ENCODE data around the gene RARB.

Gene RARB

DNA sequence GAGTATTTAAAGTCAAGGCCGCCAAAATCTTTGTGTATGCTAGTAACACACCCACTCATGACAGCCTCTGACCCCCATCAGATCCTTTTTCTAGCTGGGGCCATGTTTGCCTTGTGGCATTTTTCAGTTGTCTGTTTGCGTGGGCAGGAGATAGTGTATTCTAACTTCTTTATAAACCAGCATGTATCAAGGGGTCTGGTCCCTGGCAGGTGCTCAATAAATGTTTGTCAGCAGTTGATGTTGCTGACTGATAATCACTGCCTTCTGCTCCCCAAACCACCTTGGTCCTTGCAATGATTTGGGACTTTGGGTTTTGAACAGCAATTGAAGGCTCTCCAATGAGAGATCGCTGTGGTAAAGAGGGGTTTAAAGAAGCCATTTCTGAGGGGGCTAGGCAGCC, 19.2 kb downstream of the RARB start:
- DNase-seq (ENCODE audit: low read depth in 1 of 2, low spot score in 1 of 2) = no peak

DNA sequence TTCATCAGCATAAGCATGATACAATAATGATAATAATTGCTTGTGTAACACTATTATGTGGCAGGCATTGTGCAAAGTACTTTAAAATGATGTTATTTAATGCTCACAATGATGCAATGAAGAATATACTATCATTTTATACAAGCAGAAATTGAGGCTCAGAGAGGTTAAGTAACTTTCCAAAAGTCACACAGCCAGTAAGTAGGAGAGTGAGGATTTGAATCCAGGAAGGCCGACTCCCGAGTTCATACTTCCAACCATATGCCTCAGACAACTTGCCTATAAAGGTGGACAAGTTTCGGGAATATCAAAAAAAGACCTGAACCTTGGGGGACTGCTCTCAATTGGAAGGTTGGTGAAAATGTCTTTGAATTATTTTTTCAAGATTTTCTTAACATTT, 19.9 kb downstream of the RARB start:
- DNase-seq (ENCODE audit: low read depth in 1 of 2, low spot score in 1 of 2) = no peak

DNA sequence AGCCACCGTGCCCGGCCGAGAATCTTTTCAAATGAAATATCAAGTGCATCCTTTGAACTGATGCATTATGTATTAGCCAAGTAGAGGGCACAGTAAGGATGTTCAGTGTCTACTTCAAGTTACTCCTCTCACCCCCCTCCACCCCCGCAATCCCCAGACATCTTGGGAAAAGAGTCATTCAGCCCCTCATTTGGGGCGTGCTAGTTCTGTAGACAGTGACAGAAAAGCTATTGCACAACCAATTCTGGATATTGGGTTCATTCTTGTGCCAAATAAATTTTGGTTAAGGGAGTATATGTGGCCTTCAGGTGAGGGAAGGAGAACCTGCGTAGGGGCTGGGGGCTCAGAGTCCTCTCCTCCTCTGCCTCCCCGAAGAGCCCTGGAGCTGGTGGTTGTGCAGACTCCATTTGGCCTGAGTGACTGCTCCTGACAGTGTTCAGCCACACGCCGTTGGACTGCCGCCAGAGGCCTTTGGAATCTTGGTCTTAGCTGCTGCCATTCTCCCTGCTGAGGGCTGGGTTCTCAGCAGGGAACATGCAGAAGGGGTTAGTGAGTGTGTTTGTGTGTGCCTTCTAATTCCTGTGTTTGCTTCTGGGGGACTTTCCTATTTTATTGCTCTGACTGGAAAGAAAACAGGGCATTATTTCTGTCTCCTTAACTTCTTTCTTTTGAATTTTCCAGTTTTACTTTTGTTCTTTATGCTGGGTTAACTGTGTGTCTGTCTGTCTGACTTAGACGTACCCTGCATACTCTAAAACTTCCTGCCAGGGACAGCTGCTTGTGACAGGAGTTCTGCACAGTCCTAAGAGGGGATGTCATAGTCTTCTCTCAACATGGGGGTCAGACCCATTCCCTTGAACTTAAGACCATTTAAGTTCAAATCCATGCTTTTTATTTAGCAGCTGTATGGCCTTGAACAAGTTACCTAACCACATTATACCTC, 21.0 kb downstream of the RARB start:
- no peak for DNase-seq (ENCODE audit: low read depth in 1 of 2, low spot score in 1 of 2)

DNA sequence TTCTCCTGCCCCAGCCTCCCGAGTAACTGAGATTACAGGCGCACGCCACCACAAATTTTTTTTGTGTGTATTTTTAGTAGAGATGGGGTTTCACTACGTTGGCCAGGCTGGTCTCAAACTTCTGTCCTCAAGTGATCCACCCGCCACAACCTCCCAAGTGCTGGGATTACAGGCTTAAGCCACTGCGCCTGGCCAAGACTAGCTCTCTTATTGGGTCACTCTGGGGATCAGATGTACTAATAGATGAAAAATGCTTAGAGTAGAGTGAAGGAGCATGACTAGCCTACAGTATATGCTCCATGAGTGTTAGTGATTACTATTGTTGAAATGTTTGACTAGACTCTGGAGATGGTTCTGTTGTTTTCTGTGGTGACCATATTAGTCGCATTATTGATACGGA, 21.8 kb downstream of the RARB start:
- DNase-seq (ENCODE audit: low read depth in 1 of 2, low spot score in 1 of 2) = no peak

DNA sequence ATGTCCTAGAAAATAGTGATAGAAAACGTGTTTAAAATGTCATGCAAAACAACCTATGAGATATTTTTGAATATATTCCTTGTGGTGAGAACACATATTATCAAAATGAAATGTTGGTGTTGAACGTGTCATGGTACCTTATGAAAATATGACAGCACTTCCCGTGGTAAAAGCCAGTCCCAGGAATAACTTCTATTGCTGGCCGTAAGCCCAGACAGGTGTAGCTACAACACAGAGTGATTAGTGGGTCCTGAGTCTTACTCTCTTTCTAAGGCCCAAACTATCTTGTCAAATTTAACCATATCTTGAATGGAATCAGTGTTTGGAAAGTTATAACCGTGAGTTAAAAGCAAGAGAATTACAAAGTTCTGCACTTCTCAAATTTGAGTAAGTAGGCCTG, 24.1 kb downstream of the RARB start:
- DNase-seq (ENCODE audit: low read depth in 1 of 2, low spot score in 1 of 2) = no peak

DNA sequence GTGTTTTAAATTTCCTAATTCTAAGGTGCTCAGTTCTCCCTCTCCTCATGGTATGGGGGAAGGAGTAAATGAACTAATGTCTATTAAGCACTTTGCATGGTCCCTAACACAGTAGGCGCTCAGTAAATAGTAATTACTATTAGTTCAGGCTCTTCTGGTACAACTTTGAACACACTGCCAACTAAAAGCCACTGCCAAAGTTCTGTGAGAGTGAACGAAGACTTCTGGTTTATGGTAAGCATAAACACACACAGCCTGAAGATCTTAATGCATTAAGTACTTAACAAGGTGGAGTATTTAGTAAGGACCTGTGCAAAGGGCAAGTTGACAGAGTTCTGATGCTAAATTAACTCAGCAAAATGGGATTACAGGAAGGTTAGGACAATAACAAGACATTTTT, 24.7 kb downstream of the RARB start:
- no peak for DNase-seq (ENCODE audit: low read depth in 1 of 2, low spot score in 1 of 2)

DNA sequence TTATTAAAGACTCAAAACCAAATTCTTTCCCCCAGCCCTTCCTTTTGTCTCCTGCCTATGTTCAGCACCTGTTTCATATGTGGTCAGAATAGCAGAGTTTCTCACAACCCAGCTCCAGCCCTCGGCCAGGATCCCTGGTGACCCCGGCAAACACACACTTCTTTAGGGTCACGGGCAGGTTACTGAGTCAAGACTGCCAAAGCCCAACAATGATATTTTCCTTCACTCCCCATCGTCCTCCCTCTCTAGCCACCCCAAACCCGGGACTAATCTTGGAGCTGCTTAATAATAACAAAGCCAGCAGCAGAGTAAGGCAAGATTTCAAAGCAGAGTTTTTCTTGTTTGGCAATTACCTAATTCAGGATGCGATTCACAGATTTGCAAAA, 25.5 kb downstream of the RARB start:
- no peak for DNase-seq (ENCODE audit: low read depth in 1 of 2, low spot score in 1 of 2)

DNA sequence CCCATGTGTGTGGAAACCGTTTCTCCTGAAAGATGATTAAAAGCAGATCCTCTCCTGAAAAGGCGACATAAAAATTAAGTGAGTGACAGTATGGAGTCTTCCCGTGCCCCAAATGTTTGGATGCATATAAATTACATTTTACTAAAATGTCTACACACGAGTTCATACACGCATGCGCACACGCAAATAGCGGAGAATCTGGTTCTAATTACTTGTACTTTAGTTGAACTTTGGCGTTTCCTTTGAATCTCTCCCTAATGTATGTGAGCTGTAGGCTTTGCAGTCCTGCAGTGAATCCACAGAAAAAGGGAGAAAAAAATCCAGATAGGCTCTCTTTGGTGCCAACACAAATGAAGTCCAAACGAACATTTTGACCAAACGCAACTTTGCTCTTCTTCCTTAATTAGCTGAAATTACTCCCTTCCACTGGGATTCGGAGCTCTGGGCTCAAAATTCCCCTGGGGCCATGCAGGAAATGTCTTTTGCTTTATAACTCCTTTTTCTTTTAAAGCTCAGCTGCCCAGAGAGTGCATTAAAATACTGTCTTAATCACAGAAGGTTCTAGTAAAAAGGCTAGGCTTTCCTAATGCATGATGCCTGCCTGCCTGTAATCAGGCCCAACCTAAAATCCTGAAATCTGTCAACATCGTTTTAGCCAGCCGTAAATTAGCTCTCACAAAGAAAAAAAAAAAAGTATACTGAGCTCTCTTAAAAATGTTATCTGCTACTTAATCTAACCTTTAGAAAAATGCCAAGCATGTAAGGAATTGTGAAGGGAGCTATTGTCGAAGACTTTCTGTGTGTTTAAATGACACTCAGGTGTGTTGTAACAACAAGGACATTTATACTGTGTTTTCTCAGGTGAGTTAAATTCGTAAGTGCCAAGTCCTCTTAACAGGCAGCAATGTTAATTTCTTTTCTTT, 26.2 kb downstream of the RARB start:
- no peak for DNase-seq (ENCODE audit: low read depth in 1 of 2, low spot score in 1 of 2)

DNA sequence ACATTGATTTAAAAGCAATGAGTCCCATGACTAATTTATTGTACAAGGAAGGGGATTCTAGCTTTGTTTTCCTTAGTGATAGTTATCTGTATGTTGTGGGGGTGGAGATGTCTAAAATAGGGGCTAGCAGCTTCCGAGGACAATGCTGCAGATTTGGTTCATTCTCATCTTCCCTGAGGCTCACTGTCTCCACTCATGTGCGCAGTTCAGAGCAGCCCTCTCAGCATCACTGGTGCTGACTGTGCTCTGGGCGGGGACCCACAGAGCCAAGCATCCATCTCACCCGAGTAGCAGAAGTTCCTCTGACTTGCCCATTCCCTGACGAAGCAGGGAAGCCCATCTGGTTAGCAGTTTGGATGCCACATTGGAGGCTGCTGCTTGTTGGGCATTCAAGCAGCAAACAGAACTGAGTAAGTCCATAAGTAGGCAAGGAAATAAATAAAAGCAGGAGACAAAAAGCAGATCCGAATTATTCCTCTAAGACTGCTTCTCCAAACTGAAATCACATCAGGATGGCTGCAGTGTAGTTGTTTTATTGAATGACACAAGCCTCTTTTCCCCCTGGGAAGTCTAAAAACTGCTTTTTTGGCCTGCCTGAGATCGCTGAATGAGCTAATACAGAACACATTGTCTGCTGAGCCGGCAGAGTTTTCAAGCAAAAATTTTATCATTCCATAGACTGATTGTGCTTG, 27.5 kb downstream of the RARB start:
- no peak for DNase-seq (ENCODE audit: low read depth in 1 of 2, low spot score in 1 of 2)

DNA sequence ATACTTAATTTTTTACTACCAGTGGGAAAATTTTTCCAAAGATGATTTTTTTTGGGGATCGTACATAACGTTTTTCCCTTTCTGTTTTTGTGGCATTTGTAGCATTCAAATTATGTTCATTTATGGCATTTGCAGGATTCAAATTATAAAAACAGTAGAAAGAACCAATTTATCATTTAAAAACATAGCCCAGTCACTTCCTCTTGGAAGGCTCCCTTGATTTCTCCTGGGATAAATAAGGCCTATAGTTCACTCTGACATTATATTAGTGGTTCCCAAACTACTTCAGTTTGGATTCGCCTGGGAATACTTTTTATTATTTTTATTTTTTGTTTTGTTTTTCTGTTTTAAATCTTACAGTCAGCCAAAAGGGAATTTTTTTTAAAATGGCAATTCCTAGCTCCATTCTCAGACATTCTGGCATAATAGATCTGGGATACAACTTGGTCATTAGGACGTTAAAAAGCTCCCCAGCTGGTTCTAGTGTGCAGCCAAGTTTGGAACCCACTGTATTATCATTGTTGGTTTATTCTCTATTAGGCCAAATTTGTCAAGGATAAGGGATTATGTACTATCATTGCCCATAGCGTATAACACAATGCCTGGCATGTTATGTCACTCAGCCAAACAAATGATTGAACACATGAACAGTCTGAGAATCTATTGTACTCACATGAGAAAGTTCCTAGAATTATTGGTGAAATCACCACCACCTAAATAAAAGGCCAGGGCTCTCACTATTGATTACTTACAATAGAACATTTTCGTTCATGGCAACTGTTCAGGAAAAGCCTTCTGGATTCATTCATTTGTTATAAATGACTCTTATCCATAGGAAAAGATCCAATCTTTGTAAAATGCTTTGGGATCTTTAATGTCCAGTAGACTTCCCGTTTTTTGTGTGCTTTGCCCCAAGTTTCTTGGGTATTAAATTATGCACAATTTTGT, 28.9 kb downstream of the RARB start:
- no peak for DNase-seq (ENCODE audit: low read depth in 1 of 2, low spot score in 1 of 2)

DNA sequence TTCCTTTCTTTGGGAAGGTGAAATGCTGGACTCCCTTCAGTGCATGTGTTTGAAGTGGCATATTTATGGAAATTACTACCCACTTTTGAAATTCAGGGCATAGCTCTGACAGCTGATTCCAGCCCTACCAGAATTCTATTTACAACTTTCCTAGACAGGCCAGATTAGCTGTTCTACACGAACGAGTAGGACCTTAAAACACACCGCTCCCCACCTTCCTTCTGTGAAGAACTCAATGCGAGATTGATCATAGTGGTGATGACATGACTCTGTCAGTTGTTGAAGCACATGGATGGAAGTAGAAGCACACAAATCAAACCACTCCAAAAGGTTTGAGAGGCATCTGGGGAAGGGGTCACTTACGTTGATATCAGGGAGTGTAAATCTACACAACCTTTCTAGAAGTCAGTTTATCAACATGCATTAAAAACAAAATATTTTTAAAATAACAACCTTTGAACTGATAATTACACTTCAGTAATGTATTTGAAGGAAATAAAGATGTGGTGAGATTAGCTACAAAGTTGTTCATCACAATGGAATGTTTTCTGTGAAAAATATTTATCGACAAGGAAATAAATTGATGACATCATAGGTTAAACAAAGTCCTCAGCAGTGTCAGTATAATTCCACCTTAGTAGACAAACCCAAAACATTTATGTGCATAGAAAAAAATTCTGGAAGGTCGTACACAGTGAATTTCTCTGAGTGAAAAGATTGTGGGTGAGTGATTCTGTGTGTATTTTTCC, 29.8 kb downstream of the RARB start:
- no peak for DNase-seq (ENCODE audit: low read depth in 1 of 2, low spot score in 1 of 2)

DNA sequence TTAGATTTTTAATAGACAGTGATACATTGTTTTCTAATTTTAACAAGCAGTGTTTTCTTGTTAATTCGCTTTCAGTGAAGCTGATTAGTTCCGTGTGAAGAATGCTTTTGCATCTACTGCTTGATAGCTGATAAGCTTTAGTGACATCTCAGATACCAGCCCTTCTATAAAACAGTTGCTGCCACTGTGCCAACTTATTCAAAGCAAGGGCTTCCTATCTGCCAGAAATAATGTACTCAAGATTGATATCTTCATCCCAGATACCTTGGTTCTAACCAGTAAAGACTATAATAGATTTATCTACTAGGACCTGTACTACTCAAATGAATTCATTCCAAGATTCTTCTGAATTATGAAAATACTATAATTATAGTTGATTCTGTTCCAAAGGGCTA, 30.4 kb downstream of the RARB start:
- DNase-seq (ENCODE audit: low read depth in 1 of 2, low spot score in 1 of 2) = no peak

DNA sequence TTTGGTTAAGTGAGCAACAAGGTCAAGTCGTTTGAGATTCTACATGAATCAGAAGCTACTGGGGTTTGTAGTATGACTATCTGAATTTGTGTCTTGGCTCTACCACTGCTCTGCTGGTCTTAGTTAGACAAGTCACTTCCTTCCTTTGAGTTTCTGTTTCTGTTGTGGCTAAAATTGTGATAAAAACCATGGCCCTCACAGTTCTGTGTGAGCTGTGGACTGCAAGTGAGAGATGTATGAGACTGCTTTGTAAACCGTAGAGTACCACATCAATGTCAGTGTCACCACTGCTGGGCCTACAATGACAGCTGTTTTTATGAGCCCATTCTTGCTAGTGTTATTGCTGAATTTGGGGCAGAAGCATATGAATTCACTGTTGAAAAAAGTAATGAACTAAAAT, 32.7 kb downstream of the RARB start:
- DNase-seq (ENCODE audit: low read depth in 1 of 2, low spot score in 1 of 2) = no peak

DNA sequence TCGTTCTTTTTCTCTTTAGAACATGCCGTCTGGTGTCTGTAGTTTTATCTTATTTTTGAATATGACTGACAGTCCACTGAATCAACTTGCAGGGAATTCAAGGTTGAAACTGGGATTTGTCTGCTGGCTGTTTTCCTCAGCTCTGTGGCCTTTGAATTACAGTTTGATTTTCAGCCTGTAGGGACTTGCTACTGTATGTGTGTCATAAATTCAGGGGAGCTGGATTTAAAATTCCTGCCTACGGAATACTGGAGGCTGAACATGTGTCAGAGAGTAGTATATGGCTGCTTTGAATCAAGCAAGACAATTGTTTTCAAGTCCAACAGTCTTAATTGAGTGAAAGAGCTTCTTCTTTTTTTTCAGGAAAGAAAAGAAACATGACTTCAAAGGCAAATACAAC, 33.9 kb downstream of the RARB start:
- DNase-seq (ENCODE audit: low read depth in 1 of 2, low spot score in 1 of 2) = no peak

DNA sequence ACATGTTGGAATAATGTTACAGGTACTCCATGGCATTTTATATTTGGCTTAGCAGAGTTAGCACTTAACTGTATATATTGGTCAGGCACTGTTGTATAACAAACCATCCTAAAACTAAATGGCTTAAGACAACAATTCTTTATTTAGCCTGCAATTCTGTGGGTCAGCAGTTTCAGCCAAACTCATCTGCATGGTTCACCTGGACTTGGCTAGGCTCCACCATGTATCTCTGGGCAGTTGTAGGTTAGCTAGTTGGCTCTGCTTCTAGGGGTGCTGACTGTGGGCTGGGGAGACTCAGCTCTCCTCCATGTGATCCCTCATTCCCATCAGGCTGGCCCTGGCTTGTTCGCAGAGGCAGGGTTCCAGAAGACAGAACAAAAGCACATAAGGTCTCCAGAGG, 34.4 kb downstream of the RARB start:
- no peak for DNase-seq (ENCODE audit: low read depth in 1 of 2, low spot score in 1 of 2)

DNA sequence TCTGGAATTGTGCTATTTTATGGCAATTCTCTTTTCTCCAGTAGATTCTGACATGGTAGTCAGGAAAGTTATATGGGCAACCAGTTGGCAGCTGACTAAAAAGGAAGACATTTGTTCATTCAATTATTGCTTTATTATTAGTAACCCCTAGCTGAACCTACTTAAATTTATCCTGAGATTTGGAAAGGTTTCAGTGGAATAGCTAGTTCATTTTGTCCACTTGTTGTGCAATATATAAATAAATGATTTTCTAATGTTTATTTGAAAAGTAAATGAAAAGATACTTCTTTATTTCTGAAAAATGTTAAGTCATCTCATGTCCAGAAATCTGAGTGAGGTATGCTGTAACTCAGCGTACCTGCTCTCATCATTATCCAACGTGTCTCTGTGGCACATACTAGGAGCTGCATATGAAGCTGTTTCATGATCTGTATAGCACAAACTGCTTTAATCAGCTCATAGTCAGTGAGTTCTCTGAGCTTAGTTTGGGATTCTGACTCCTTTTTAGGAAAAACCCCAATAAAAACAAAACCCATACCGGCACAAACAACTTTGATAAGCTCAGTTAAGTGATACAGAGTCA, 35.9 kb downstream of the RARB start:
- DNase-seq (ENCODE audit: low read depth in 1 of 2, low spot score in 1 of 2) = no peak

DNA sequence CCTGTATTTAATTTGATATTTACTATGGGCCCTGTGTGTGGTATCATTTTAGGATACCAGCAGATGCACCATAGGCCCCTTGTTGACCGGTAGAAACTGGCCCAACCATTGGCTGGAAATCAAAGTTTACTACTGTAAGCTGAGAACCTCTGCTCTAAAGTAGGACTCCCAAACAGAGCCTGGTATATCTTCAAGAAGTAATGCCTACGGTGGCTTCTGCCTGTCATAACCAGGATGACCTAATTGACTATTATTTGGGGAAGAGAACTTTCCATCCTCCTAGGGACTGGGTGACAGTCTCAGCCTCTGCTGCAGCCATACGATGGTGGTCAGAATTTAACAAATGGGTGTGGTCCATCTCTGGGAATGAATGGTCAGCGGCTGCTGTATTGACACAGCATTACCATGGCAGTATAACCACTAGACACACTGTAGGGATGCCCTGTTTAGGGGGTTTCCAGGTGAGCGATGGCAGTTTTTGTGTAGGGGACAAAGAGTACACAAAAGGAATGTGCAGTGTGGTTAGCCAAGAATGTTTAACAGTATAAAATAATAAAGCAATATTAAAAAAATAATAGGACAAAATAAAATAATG, 37.3 kb downstream of the RARB start:
- no peak for DNase-seq (ENCODE audit: low read depth in 1 of 2, low spot score in 1 of 2)

DNA sequence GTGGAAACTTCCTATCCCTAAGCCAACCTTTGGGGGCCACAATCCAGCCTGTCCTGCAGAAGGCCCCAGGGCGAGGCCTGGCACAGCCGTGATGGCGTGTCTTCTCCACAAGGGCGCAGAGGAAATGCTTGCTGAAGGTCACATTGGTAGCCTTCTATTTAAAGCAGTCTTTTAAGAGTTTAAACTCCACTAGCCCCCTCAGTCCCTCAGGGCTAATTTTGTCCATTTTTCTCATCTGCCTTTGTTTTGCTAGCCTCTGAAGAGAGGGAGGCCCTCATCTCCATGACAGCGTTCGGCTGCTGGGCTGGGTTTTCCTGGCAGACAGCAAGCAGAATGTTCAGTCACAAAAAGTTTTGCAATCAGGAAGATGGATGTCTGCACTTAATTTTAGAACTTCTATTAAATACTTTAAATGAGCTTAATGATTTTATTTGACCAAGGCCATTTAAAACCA, 40.8 kb downstream of the RARB start:
- no peak for DNase-seq (ENCODE audit: low read depth in 1 of 2, low spot score in 1 of 2)

DNA sequence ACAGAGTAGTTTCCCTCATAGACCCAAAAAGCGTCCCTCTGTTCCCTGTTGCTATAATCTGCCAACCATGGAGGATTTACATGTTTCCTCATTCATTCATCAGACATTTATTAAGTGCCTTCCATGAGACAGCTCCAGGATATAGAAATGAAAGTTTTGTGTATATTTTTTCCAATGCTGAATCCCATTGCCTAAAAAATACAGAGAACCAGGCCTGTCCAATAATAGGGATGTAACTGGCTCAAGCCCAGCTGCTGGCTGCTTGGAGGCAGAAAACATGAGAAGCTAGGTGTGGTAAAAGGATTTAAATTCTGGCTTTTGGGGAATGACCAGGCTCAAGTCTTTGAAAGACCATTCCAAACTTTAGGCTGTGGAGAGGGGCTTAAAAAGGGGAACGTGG, 41.5 kb downstream of the RARB start:
- DNase-seq (ENCODE audit: low read depth in 1 of 2, low spot score in 1 of 2) = no peak
